ENCODE data around the gene PCNX4. TPM values are rescaled to one million over a fixed set of nuclear protein-coding genes. Genes with fewer than 3 reads are reported as not detected.
A peak's percentile ranks its signal among the peaks of the same experiment; 100 is the strongest.
"Not testable (repeated sequence)": the region's sequence is repeated elsewhere in the genome, so short reads cannot be mapped to it uniquely, and the experiment has no call there.

The PCNX4 gene
- polyA plus RNA-seq, 4 donors: 86.7 to 94.6 (median 92.6) TPM

- not testable (repeated sequence) for DNase-seq (ENCODE audit: low read depth in 4 of 4, low spot score in 3 of 4)
Observed at GRCh38 chr14:60099855-60100254, 8.1 kb downstream of the PCNX4 start.

- no peak for DNase-seq (ENCODE audit: low read depth in 4 of 4, low spot score in 3 of 4)
Observed at GRCh38 chr14:60101786-60102185, 10.1 kb downstream of the PCNX4 start.

- DNase-seq (ENCODE audit: low read depth in 4 of 4, low spot score in 3 of 4): no peak
Observed at GRCh38 chr14:60102389-60102788, 10.7 kb downstream of the PCNX4 start.

- no peak for DNase-seq (ENCODE audit: low read depth in 4 of 4, low spot score in 3 of 4)
Observed at GRCh38 chr14:60106339-60106738, 14.6 kb downstream of the PCNX4 start.

DNA sequence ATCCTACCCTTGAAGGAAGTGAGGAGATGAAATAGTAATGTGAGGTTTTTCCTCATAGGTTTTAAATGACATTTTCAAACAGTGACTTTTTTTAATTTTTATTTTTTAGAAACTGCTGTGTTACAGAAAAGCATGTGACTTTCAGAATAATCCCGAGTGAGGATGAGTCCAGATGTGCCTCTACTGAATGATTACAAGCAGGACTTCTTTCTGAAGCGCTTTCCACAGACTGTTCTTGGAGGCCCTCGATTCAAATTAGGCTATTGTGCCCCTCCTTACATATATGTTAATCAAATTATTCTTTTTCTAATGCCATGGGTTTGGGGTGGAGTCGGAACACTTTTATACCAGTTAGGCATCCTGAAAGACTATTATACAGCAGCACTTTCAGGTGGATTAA is 15.8 kb downstream of the PCNX4 start:
- no peak for DNase-seq (ENCODE audit: low read depth in 4 of 4, low spot score in 3 of 4)

DNA sequence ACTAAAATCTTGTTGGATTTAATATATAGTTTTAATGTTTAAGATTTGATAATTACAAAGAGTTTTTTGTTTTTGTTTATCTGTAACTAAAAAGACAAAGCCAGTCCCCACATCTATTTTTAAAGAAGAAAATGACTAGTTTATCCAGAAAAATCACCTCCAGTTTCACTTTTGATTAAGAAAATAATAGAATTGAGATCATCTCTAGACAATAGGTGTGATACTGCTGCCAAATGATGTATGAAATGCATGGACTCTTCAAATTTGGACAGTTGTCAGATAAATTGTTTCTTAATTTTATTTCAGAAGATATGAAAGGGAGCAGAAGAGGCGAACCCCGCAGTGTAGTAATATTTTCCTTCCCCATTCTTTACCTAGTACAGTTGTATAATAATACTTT is 20.0 kb downstream of the PCNX4 start:
- DNase-seq (ENCODE audit: low read depth in 4 of 4, low spot score in 3 of 4): no peak

DNA sequence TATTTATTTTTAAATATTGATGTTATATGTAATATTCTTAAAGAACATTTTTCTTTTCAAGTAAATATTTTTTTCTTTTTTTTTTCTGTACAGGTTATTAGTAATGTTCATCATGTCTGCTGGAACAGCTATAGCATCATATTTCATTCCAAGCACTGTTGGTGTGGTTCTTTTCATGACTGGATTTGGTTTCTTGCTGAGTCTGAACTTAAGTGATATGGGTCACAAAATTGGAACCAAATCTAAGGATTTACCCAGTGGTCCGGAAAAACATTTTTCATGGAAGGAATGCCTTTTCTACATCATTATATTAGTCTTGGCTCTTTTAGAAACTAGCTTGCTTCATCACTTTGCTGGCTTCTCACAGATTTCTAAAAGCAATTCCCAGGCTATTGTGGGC is 23.2 kb downstream of the PCNX4 start:
- DNase-seq (ENCODE audit: low read depth in 4 of 4, low spot score in 3 of 4): no peak

DNA sequence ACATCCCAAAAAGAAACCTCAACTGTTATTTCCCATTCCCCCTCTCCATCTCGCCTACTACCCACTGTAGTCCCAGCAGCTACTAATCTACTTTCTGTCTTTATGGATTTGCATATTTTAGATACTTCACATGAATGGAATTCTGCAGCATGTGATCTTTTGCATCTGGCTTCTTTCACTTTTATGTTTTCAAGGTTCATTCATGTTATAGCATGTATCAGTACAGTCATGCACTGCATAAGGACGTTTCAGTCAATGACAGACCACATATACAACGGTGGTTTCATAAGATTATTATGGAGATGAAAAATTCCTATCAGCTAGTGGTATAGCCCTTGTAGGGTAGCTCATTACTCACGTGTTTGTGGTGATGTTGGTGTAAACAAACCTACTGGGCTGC is 24.5 kb downstream of the PCNX4 start:
- DNase-seq (ENCODE audit: low read depth in 4 of 4, low spot score in 3 of 4): no peak

GRCh38 chr14:60125918-60126317 is 34.2 kb downstream of the PCNX4 start:
- DNase-seq (ENCODE audit: low read depth in 4 of 4, low spot score in 3 of 4): no peak

GRCh38 chr14:60133487-60133886 is 41.8 kb downstream of the PCNX4 start:
- DNase-seq (ENCODE audit: low read depth in 4 of 4, low spot score in 3 of 4): no peak

- DNase-seq (ENCODE audit: low read depth in 4 of 4, low spot score in 3 of 4): no peak
Observed at GRCh38 chr14:60134702-60135101, 43.0 kb downstream of the PCNX4 start.

GRCh38 chr14:60151715-60152114 is 60.0 kb downstream of the PCNX4 start:
- DNase-seq (ENCODE audit: low read depth in 4 of 4, low spot score in 3 of 4): no peak

GRCh38 chr14:60153991-60154390 is 62.3 kb downstream of the PCNX4 start:
- DNase-seq (ENCODE audit: low read depth in 4 of 4, low spot score in 3 of 4): no peak

GRCh38 chr14:60154671-60155070 is 62.9 kb downstream of the PCNX4 start:
- DNase-seq (ENCODE audit: low read depth in 4 of 4, low spot score in 3 of 4): no peak

DNA sequence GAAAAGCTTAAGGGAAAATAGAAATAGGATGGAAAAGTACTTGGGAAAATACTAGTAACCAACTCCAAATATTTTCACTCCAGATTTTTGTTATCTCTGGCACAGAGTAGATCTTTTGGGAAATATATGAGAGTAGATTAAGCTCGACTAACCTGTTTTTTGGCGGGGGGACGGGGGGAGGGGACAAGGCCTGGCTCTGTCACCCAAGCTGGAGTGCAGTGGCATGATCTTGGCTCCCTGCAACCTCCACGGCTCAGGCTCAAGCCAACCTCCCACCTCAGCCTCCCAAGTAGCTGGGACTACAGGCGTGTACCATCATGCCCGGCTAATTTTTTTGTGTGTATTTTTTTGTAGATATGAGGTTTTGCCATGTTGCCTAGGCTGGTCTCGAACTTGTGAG is 68.7 kb downstream of the PCNX4 start:
- no peak for DNase-seq (ENCODE audit: low read depth in 4 of 4, low spot score in 3 of 4)

GRCh38 chr14:60161196-60162107 is 69.7 kb downstream of the PCNX4 start:
- DNase-seq (ENCODE audit: low read depth in 4 of 4, low spot score in 3 of 4): no peak

- DNase-seq (ENCODE audit: low read depth in 4 of 4, low spot score in 3 of 4): no peak
Observed at GRCh38 chr14:60163693-60164092, 72.0 kb downstream of the PCNX4 start.

DNA sequence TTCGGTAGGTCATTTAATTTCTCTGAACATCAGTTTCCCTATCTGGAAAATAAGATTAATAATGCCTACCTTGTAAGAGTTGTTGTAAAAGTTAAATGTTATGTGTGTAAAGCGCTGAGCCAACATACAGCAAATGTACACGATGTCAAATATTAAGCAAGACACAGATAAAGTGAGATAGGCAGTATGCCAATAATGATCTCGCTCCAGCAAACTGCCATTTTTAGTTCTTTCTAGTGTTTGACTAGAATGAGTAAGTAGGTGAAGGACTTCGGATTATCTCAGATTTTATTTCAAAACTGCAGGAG is 72.6 kb downstream of the PCNX4 start:
- no peak for DNase-seq (ENCODE audit: low read depth in 4 of 4, low spot score in 3 of 4)

DNA sequence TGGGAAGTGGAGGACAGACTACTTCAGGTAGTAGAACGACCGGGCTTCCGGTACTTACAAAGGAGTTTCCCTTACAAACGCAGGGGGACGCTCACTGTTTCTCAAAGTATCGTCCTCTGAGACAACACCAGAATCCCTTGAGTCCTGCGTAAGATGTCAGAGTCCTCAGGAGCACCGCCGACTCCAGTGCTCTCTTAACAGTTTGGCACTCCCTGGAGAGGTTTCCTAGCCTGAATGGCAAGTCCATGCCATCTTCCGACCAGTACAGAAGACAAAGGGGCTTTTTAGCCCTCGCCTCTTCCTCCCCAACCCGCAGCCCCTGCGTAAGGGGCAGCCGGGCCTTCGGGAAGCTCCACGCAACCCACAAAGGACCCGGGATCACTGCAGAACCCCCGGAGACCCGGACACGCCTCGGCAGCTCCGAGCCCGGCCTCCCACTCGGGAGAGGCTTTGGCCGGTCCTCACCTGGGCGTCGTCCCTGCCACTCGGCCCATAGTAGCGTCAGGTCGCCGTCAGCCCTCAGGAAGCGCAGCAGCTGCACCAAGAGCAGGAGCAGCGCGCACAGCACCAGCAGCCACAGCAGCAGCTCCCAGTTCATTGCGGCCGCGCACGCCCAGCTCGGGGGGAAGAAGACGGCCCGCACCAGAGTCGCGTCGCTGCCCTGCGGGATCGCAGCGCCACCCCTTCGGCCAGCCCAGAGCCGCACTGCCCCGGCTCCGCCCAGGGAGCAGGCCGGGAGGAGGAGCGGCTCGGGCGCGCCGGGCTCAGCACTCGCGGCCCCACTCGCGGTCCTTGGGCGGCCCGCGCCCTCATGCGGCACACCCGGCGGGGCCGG is 73.2 kb downstream of the PCNX4 start, which contains the start of gene DHRS7:
Gene DHRS7, minus strand, starts transcription at position 687 of the 835 bp plus-strand sequence. Its CDS starts 89 bp downstream, at position 598.
- peak in 3 of 4 donors; percentile 65 to 69 (median 67) for DNase-seq (ENCODE audit: low read depth in 4 of 4, low spot score in 3 of 4)

GRCh38 chr14:60165547-60165876 is 73.8 kb downstream of the PCNX4 start:
- DNase-seq (ENCODE audit: low read depth in 4 of 4, low spot score in 3 of 4): no peak

GRCh38 chr14:60166142-60166541 is 74.4 kb downstream of the PCNX4 start:
- DNase-seq (ENCODE audit: low read depth in 4 of 4, low spot score in 3 of 4): no peak

GRCh38 chr14:60169722-60170121 is 78.0 kb downstream of the PCNX4 start:
- DNase-seq (ENCODE audit: low read depth in 4 of 4, low spot score in 3 of 4): no peak
